Activated CD4-positive, alpha-beta T cell treated with anti-CD3 and anti-CD28 coated beads, Interleukin-2, Interleukin-4, amounts not matched to agents 100 ng/mL and 50 ng/mL, durations not matched to agents 16 hours and 8 hours (primary cell): ENCODE results near the gene ABHD12.
"Not testable (repeated sequence)": the region's sequence is repeated elsewhere in the genome, so short reads cannot be mapped to it uniquely, and the experiment has no call there.

Experiments used
- DNase-seq: peaks from one replicate; pipeline ENCODE4 v3.0.0-alpha.2; 2020; ENCODE audit warnings: low spot score

ABHD12 gene

DNA sequence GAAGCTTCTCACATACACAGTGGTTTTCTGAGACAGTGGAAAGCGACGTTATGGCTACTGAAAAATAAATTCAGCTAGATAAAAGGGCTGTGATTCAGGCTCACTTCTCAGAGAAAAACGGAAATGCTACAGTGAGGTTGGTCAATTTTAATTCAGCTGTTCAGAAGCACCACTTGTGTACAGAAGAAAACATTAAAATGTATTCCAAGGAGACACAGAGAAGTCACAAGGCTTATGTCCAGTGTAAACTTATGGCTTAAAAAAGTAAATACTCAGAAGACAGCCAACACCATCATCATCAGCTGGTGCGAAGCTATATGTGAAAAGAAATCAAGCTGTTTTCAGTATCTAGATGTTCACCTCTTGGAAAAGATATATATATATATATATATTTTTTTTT is 68.6 kb downstream of the ABHD12 start:
- no peak for DNase-seq

DNA sequence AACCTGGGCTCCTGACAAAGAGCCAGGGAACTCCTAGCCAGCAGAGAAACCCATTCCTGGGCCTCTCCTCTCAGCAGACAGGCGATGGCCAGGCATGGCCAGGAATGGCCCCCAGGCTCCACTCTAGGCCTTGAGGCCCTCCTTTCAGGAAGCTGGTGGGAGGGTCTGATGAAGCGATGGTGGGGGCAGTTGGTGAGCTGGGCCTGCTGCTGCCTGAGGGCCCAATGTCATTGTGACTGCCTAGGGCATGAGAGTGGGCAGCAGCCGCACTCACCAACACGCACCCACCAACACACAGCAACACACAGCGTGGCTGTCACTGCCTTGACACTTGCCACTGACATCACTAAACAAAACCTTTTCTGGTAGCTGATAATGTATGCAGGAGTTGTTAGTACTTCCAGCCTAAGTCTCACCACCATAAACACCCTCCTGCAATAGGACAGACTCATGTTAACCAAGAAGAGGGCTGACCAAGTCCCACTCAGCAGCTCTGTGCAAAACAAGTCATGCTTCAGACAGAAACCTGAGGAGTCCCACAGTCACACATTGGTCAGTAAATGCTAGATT is 69.3 kb downstream of the ABHD12 start:
- DNase-seq: no peak

DNA sequence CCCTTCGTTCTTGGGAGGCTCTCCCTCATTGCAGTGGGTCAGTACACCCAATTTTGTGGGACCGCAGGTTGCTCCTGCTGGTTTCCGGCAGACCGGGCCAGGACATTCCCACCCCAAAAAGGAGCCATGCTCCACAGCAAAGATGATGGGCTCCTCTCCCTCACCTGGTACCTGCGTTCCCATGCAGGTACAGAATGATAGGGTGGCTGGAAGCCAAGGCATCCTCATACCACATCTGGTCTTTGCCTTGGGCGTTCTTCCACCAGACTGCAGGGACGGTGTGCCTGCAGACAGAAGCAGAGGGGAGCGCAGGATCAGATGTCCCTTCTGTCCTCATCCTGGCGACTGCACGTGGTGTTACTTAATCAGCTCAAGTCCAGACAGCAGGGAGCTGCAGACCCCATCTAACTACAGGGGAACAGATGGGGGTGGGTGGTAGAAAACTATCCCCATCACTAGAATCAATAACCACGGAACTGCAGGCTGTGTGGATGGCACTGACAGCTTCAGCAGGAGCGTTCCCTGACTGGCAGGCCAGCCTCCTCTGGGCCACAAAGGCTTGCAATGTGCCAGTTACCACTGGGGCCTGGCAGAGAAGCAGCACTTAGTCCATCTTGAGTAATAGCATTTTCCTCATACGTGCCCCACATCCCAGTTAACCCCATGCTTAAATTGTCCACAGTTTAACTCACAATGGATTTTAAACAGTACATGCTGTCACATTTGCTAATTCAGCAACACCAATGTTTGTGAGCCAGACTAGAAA is 70.4 kb downstream of the ABHD12 start:
- no peak for DNase-seq

DNA sequence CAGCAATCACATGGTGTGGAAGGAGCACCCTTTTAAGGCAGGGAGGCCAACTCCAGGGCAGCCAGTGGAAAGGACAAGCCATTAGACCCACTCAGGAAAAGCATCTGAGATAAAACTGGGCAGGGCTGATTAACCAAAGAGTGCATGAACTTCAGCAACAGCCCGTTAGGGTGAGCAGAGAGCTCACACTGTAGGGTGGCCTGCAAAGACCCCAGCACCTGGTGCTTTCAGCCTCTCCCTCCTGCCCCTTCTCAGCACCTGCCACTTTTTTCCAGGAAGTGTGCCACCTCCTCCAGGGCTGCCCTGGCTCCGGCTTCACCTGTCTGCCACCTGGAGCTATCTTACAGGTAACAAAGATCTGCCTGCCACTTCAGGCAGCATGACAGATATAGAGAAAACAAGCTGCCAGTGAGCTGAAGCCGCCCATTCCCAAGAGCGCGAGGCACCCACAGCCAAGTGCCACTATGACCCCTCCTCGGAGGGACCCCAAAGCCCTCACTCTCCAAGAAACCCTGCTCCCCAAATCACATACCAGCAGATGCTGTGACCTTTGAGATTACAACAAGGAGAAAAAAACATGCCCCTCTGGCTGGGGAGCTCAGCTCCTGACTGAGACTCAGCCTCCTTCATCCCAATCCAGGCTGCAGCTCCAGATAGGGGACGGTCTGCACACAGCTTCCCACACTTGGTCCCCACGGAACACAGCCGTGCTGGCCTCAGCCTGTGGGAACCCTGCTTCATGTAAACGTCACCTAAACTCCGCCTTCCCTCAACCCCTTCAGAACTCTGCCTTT is 71.2 kb downstream of the ABHD12 start:
- no peak for DNase-seq

DNA sequence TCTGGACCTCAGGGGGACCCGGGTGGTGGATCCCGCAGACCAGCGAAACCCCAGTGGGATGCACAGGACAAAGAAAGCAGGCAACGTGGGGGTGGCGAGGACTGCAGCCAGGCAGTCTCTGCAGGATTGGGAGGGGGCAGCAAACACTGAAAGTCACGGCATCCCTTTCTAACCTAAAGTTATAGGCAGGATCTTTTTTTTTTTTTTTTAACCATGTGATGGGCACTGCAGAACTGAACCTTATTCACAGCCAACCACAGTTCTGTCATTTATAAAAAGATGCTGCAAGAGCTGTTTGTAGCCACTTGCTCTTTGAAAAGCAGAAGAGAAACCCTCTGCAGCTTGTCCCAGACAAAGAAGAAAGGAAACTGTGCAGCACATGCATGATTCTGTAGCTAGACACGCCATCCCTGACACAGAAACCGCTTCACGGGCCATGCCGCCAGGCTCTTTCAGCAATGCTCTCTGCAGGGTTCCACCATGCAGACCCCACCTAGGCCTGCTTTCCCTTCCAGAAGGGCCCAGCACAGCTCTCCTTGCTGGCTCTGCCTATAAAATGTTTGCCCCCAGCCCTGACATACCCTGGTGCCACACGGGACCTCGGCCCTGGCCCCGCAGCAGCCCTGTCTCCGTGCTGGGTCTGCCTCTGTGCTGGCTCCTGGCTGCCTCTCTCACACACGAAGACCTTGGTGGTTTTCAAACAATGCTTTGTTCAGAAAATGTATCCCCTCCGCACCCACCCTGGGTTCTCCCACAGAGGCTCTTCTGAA is 72.0 kb downstream of the ABHD12 start:
- no peak for DNase-seq

DNA sequence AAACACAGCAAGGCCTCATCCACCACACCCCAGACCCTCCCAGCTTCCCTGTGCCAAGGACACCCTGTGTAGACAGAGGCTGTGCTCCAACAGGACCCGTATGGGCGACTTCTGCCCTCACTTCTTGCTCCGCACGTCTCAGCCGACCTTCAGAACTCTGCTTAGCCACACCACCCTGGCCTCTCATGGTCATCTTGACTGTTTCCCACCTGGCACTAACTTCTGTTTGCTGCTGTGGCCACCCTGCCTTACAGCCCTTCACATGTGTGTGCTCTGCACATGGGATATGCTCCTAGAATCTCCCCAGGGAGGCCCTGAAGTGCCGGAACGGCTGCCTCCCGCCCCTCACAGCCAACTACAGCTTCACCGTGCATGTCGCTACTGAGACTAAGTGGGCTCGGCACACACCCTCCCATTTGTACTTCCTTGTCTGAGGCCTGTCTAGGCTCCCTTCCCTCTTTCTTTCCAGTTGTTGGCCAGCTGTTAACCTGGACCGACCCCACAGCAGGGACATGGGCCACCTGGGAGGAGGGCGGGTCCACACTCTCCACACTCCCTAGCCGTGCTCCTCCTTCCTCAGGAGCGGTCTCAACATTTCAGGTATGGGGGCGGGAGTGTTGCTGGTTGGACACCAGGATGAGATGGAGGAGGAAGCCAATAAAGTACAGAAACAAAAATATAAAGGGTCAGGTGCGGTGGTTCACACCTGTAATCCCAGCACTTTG is 73.1 kb downstream of the ABHD12 start:
- DNase-seq: no peak

DNA sequence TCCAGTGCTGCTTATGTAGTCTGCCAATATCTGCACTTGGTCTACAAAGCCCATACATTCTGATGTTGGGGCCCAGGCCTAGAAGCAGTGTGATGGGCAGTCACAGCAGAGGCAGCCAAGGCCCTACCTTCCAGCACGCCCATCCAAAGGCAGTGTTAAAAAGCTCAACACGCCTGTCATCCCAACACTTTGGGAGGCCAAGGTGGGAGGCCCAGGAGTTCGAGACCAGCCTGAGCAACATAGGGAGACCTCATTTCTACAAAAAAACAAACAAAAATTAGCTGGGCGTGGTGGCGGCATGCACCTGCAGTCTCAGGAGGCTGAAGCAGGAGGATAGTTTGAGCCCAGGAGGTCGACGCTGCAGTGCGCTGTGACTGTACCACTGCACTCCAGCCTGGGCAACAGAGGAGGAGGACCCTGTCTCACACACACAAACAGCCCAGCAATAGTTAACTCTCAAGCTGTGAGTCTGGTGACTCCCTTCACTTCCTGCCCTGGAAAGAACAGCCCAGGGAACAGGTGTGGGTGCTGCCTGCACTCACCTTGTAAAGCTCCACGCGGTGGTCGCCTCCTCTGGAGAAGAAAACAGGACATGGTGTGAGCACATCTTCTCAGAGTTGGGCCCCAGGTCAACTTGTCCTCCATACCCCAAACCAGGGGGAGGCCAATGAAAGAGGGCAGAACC is 74.0 kb downstream of the ABHD12 start:
- no peak for DNase-seq

DNA sequence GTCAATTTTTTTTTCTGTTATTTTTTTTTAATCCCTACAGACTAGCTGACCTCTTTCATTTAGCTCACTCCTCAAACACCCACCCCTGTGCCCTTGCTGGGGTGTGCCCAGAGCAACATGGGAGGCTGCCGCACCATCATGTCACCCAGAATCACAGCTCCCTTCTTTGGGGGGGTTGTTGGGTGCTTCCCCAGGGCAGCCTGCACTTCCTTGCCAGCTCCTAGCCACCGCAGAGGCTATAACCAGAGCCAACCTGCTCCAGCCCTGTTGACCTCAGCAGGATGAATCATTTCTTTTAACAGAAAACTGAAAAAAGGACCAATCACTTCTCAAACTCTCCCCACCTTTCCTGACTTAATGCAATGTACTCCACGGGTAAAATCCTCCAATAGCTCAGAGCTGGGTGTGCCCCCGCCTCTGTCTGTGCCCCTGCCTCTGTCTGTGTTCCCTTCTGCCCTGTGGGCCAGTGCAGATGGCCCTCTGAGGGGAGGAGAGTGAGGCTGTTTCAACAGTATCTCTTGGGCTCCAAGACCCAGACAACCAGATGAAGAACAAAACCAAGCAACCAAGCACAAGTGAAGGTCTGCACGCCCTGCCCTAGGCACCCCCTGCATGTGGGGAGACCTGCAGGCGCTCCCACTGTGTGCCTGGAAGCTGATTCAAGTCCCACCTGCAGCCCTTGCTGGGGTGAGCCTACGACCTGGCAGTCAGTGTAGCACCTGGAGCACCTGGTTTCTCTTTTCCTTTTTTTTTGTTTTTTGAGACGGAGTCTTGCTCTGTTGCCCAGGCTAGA is 75.0 kb downstream of the ABHD12 start:
- no peak for DNase-seq

DNA sequence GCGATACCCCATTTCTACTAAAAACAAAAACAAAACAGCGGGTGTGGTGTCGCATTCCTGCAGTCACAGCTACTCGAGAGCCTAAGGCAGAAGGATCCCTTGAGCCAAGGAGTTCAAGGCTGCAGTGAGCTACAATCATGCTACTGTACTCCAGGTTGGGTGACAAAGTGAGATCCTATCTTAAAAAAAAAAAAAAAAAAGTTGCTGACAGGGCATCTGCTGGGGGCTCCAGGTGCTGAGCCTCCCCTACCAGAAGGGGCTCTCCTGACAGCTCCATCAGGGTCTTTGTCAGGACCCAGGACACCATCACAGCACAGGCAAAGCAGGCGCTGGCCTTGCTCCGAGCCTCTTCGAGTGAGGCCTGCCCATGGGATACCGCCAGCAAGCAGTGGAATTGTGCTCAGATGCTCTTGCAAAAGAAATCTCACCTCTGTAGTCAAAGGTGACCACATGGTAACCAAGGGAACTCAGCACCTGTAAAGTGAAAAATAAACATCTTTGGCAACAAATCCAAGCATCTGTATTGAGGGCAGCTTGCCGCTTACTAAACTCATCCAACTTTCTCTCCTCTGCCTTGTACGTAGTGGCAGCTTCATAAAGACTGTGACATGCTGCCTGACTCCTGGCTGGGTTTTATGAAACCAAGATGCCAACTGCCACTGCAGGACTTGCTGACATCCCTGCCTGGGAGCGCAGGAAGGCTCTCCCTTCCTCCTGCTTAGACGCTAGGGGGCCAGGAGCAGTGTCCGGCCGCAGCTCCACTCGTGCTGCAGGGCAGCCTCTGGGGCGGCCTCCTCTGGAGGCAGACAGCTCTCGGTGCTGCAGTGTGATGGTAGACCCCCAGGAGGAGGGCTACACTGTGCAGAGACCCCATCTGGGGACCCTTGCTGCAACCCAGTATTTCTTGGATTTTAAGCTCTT is 75.9 kb downstream of the ABHD12 start:
- DNase-seq: no peak

DNA sequence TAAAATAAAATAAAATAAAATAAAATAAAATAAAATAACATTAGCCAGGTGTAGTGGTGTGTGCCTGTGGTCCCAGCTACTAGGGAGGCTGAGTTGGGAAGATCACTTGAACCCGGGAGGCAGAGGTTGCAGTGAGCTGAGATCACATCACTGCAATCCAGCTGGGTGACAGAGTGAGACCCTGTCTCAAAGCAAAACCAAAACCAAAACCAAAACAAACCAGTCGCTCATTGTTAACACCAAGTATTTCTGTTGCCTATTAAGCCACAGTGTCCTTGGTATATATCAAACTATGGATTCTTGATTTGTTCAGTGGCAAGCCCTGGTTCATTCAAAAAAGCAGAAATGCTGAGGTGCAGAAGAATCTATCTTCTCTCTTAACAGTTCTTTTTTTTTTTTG is 77.0 kb downstream of the ABHD12 start:
- no peak for DNase-seq

DNA sequence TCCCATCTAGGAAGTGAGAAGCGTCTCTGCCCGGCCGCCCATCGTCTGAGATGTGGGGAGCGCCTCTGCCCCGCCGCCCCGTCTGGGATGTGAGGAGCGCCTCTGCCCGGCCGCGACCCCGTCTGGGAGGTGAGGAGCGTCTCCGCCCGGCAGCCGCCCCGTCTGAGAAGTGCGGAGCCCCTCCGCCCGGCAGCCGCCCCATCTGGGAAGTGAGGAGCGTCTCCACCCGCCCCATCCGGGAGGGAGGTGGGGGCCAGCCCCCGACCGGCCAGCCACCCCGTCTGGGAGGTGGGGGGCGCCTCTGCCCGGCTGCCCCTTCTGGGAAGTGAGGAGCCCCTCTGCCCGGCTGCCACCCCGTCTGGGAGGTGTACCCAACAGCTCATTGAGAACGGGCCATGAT is 77.9 kb downstream of the ABHD12 start:
- DNase-seq: not testable (repeated sequence)

DNA sequence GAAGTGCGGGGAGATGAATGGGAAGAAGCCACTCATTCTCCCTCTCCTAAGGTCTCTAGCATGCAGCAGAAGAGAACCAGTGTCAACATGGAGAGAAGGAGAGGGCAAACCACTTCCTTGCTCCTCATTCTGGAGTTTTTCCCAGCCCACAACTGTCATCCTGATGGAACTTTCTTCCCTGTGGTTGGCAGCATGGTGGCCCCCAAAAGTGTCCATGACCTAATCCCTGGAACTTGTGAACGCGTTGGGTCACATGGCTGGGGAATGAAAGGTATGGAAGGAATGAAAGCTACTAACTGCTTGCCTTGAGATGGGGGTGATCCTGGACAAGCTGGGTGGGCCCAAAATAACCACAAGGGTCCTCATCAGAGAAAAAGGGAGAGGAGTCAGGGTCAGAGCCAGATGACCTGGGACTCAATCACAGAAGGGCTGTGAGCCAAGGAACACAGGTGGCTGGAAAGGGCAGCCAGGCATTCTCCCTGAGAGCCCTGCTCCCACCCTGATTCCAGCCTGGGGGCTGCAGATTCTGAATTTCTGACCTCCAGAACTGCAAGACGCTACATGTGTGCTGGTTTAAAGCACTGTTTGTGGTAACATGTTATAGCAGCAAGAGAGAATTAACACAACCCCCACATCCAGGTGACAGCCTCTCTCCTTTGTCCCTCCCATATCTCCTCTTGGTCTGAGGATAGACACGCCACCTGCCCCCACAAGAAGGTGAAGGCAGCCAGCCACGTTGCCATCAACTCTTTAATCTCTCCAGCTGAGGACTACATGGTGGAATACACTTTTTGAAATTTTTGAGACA is 79.5 kb downstream of the ABHD12 start:
- no peak for DNase-seq

DNA sequence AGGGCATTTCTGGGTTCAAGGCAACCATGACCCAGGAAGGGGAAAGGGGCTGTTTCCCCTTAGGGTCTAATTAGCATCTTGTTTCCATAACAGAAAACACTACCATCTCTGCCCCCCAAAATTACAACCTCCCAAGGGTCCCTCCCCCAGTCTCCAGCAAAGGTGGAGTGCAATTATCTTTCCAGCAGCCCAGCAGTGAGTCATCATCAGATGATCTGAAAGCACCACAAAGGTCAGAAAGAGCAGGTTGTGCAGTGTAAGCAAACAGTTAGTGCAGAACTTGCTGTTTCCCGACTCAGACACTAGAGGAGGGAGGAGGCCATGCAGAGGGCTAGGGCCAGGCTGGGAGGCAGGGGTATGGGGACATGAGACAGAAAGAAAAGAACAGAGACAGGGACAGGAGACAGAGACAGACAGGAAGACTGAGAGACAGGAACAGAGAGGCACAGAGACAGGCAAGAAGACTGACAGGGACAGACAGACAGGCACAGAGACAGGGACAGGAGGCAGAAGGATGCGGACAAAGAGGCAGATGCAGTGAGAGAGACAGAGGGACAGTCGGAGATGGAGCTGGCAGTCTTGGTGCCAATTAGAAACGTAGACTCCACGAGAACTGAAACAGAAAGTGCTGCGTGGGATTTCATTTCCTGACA is 80.2 kb downstream of the ABHD12 start:
- peak; percentile 82 for DNase-seq

DNA sequence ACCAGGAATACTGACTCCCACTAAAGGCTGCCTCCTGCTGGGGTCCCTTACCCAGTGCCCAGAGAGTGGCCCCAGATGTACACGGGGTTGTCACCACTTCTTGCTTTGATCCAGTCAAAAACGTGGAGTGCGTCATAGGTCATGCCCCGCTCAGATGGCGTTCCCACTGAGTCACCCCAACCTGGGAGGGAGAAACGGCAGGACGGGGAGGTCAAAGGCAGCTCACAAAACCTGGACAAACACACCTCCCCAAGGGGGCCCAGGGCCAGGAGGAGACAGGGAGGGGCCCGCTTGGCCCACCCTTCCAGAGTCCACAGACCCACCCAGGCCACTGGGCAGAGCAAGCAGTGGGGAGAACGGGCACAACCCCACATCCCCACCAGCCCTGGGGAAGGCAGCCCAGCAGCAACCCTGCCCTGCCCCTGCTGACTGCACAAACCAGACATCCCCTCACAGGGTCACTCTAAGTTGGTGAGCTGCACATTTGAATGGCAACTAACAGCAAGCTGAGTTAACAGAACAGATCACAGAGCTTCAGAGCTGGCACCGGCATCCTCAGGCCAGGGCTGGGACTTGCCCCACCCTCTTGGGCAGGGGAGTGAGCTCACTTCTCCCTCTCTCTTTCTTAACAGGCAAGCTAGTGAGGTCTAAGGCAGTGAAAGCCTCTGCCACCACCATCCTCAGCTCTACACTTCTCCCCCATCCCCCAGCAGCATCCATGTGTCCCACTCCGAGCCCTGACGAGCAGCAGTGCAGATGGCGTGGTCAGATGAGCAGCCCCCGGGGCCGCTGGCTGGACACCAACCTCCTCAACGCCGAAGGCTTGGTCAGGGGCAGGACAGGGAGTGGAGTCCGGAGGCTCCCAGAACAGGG is 81.0 kb downstream of the ABHD12 start:
- DNase-seq: peak; percentile 25

DNA sequence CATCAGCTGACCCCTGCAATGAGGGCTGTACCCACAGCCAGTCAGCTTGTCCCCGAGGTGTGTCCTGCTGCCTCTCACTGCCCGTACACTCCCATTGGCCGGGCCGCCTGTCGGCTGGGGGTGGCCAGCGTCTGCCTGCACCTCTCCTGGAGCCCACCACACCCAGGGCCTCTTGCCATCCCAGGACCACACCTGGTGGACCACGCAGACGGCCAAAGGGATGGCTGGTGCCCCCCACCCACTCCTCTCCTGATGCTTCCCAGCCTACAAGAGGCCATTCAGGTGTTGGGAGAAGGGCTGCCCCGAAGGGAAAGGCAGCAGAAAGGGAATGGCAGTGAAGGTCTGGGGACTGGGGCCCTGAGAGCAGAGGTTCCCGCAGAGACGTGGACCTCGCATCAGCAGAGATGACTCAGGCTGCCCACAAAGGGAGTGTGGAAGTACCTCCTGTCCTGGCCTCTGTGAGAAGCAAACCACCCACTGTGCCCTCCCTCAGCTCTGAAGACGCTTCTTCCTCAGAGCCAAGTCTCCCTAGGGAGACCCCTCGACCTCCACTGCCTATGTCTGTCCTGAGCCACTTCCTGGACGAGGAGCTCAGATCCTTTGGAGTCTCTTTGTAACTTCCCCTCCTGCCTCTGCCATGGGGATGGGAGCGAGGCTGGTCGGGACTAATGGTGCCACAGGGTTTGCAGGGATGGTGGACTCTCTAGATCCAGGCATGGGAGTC is 81.8 kb downstream of the ABHD12 start:
- DNase-seq: no peak

DNA sequence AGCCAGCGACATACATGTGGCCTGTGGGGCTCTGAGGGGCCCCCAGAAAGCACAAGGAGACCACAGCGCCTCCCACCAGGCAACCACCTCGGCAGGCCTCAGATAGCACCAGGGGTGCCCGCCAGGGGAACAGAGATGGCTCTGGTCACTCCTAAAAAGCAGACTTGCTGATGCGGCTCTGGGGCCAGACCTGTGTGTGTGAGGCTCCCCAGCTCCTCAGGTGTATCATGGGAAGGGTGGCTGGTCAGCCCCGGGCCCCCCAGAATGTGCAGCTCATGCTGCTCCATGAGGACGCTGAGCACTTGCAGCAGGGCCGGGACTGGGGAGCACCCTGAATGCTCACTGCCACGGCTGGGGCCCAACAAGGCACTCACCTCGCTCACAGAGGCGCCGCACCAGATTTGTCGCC is 82.5 kb downstream of the ABHD12 start:
- no peak for DNase-seq
